Epidermal melanocyte (primary cell): ENCODE results near the gene GPR33.
"Not testable (repeated sequence)": the region's sequence is repeated elsewhere in the genome, so short reads cannot be mapped to it uniquely, and the experiment has no call there.

Experiments used
- DNase-seq: peaks from one replicate; pipeline ENCODE4 v3.0.0; 2011; ENCODE audit warnings: low spot score; ENCODE audit not compliant: insufficient read length

Gene GPR33

DNA sequence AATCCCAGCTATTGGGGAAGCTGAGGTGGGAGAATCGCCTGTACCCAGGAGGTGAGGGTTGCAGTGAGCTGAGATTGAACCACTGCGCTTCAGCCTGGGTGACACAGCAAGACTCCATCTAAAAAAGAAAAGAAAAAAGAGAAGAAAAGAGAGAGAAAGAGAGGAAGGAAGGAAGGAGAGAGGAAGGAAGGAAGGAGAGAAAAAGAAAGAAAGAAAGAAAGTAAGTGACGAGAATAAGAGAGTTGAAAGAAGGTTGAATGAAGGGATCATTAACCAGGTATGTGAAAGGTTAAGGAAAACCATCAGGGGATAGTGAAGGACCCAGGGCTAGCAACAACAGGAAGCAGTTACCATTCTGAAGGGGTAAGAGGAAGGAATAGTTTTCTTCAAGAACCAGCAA lies 26.3 kb downstream of the GPR33 start:
- DNase-seq: no peak

DNA sequence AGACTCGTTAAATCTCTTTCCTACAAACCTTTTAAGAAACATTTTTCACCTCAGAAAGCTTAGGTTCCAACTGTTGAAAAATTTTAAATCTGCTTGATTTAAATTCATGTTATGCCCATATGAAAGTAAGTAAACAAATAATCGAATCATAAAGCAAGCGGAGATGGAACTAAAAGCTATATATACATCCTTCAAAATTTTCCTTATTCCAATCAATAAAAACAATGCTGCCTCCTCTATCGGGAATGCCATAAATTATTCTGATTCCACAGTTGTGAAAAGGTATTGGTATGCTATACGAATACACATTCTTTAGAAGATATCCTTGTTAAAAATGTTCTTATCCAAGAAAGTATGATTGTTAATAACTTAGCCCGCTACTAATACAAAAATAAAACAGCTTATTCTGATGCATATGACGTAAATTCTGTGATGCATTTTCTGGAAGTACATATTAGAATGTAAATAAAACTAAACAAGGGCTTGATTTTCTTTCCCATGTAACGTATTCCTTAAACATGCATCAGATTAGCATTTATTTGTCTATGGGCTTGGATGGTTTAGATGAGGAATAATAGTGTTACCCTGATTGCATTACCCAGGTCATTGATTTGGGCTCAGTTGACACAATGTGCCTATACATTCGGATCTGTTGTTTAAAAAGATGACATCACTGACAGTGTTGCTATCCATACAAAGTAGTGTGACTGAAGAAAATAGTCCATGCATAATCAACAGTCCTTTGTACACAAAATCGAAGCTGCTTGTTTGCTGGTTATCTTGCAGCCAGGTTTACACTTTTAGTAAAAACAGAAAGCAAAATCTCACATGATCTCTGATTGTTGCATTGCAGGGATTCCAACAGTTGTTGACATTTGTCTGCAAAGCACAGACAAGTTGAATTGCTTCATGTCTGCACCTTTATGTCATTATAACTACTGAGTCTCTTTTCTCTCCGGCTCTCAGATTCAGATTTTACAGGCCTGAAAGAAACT lies 29.9 kb downstream of the GPR33 start:
- DNase-seq: no peak

DNA sequence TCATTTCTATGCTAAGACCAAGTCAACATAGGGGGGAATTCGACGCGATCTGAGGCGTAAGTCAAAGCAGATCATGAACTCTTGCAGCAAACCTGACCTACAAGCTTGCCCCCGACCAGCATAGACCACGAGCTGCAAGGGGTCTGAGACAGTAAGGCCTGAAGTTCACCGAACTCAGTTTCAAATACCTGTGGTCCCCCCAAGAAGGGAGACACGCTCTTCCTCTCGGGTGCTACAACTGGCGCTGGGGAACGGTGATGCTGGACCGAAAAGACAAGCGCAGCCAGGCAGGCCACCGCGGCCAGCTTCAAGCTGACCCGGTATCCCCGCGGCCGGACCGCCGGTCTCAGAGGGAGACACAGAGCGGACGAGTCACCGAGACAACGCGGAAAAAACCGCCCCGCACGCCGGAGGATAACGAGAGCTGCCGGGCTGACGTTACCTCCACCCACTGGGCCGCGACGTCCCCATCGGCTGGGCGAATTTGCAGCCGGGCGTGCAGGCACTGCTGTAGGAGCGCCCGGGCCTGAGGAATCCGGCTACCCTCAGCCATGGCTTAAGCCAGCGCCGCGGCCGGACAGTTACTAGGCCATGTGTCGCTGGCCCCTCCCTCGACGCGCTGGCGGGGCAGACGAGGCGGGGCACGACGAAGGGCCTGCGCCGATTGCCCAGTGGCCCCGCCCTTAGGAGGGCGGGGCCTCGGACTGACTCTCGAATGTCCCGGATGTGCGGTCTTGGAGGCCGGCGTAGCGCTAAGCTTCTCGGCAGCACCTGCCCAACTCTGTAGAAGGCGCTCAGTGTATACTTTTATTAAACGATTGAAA lies 30.8 kb downstream of the GPR33 start, which contains the start of gene DTD2:
Gene DTD2 (minus strand): TSS at position 666 of the 824 bp plus-strand sequence. CDS start 113 bp downstream, at position 553.
- DNase-seq: peak; percentile 77

DNA sequence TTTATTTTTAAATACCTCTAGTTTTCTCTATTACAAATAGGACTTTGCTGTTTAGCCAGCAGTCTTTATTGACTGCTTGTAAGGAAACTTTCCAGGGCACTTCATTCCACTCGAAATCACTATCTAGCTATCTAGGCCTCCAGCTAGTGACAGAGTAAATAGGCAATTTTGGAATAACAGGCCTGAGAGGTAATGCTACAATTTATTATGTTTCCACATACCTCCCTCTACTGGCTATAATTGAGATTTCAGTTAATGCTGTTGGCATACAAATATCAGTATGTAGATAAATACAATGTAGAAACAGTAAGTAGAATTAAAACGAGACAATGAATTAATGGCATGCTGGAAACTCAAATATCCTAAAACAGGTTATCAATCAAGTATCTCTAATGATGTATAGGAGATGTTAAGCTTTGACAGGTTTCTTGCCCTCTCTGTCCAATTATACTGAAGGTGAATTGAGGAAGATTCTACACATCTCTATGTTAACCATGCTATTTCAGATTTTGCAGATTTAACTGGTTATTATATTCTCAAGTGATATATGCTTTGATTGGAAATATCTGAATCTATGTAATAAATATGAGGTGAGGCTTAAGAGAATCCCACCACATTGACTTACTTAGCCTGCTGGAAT lies 37.7 kb downstream of the GPR33 start:
- DNase-seq: no peak

DNA sequence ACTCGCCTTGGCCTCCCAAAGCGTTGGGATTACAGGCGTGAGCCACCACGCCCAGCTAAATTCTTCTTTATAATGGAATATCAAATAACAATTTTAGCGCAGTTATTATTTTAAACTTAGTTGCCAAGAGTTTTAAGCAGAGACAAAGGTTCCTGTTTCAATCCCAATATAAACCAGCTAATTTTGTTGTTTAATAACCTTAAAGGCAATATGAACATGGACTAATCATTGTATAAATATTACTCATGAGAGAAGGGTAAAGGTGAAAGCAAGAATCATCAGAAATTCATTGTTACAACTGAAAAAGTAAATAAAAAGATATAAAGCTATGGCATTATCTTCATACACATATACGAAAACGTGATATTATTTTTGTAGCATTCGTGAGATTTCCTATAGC lies 38.7 kb downstream of the GPR33 start:
- no peak for DNase-seq

DNA sequence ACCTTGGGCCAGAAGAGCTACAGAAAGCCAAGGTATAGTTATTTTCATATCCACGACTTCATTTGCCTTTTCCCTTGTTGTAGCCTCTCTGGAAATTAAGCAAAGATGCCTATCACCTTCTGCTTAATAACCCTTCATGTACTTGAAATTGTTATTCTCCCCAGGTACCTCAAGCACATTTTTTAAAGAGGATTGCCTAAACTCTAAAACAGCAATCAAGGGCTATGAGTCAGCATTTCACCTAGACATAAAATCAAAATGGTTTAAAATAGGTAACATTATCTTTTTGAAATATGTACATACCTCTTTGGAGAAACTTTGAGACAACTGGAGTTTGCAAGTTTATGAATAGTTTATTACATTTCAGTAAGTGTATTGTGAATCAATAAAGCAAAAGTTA lies 42.1 kb downstream of the GPR33 start:
- DNase-seq: no peak

DNA sequence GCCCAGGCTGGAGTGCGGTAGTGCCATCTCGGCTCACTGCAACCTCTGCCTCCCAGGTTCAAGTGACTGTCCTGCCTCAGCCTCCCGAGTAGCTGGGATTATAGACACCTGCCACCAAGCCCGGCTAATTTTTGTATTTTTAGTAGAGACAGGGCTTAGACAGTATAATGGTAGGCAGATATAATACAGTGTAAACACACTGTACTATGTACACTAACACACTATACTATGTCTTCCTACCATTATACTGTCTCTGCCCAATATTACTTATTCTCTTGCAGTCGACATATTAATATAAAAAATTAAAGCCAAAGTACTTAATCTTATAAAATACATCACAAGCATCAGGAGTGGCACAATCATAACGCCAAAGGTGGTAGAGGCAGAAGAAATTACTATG lies 45.6 kb downstream of the GPR33 start:
- DNase-seq: no peak

DNA sequence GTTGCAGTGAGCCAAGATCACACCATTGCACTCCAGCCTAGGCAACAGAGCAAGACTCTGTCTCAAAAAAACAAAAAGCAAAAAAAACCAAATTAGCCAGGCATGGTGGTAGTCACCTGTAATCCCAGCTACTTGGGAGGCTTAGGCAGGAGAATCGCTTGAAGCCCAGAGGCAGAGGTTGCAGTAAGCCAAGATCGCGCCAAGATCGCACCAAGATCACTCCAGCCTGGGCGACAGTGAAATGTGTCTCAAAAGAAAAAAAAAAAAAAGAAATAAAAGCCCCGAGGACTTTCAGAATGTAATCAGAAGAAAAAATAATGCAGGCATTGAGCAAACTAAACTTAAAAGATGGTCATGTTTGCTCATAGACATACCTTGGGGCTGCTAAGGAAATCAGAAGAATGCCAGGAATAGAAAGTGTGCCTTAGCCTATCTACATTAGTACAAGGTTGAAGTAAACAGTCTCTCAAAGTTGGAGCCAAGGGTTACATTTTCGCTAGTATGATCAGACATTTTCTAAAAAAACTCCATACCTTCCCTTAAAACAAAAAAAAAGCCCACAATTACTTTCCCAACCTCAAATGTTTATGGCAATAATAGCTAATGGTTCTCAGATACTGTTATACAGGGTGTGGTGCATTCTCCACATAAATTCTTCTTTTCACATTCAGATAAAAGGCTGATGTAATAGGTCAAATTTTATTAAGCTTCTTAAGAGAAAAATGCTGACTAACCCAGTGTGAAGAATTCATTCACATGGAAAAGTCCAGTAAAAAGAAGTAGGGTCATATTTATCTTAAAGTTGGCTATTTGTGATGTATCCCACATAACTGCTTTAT lies 46.3 kb downstream of the GPR33 start:
- no peak for DNase-seq

DNA sequence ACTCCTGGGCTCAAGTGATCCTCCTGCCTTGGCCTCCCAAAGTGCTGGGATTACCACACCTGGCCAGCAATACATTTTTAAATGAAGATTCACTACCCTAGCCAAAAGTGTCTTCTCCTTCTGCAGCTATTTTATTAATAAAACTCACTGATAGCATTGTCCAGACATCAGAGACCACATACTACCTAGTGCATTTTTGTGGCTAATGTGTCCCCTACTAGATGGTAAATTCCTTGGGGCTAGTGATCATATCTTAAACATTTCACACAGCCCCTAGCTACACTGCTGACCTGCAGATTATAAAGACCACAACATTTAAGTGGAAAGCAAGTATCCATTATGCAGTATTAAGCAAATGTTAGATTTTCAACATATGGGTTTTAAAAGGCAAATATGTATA lies 47.6 kb downstream of the GPR33 start:
- no peak for DNase-seq

DNA sequence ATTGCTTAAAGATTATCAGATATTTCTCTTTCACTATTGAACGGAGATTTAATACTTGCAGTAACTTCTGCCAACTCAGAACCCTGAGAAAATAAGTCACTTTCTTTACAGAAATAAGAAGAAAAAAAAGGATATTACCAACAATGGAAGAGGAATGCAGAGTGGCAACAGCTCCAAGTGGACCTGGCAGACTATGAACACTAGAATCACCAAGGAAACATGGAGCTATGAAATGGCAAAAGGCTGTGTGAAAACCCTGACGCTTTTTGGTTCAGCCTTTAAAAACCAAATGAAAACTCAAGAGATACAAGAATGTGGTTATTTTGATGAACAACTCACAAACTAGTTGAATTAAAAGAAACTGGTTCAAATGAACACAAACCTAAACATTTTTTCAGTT lies 48.3 kb downstream of the GPR33 start:
- no peak for DNase-seq

DNA sequence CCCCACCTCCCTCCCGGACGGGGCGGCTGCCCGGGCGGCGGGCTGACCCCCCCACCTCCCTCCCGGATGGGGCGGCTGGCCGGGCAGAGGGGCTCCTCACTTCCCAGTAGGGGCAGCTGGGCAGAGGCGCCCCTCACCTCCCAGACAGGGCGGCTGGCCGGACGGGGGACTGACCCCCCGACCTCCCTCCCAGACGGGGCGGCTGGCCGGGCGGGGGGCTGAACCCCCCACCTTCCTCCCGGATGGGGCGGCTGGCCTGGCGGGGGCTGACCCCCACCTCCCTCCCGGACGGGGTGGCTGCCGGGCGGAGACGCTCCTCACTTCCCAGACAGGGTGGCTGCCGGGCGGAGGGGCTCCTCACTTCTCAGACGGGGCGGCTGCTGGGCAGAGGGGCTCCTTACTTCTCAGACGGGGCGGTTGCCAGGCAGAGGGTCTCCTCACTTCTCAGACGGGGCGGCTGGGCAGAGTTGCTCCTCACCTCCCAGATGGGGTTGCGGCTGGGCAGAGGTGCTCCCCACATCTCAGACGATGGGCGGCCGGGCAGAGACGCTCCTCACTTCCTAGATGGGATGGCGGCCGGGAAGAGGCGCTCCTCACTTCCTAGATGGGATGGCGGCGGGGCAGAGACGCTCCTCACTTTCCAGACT lies 50.7 kb downstream of the GPR33 start:
- DNase-seq: not testable (repeated sequence)

DNA sequence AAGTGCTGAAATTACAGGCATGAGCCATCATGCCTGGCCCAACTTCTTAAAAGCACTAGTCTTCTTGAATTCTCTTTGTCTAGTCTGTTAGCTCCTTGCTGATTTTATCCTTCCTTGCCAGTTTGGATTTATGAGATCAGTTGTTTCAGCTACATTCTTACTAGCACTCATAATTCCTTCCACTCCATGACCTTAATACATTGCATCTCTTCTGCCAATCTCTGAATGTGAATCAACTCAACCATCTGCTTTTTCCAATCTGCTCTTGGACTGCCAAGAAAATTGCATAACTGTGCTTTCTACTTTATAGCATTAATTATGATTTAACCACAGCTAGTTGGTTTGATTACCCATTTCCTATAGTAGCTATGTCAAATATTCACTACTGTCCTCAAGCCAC lies 52.6 kb downstream of the GPR33 start:
- DNase-seq: no peak
